ENCODE data around the gene TMEM235.

Gene TMEM235

DNA sequence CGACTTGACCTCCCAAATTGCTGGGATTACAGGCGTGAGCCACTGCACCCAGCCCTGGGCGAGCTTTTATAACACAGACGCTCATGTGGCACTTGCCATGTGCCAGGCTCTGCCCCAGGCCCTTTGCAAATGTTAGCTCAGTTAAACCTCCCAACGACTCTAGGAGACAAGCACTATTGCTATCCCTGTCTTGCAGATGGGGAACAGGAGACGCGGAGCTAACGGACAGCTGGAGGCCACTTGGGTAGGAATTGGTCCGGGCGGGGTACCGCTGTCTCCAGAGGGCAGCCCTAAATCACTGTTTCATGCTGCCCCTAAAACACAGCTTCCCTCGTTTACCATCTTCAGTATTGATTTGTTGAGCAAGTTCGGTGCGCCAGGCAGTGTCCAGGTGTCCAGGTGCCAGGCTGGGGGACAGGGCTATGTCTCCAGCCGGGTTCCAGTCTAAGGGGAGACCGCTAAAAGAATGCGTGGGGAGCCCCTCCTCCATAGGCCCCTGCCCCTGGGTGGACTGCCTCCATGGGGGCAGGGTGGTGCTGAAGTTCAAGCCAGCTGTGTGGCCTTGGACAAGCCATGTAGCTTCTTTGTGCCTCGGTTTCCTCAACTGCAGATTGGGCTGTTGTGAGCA lies 23.7 kb downstream of the TMEM235 start:
- DNase-seq (ENCODE audit: low read depth): no peak

DNA sequence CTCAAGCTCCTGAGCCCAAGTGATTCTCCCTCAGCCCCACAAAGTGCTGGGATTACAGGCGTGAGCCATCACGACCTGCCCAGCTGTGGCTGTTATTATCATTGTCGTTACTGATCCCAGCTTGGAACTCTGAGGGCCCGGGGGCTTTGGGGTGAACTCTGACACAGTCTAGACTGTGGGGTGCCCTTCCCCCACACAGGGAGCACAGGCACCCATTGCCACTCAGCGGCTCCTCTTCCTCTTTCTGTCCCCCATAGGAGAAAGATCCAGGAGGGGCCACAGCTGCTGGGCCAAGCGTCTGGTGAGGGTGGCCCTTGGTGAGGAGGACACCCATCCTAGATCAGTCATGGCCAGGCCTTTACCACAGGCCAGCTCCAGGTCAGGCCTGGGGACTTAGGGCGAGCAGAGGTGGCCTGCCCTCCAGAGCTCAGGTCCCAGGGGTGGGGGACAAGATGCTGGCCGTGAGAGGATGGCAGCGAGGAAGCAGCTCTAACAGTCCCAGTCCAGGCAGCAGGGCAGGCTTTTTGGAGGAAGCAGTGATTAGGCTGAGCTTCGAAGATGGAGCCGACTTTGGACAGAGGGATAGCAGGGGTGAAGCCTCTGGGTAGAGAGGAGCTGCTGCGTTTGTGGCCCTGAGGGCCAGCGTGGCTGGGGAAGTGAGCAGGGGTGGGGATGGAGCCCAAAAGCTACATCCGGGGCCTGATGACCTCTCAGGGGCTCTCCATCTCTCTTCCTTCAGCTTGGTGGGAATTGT lies 24.7 kb downstream of the TMEM235 start:
- no peak for DNase-seq (ENCODE audit: low read depth)

DNA sequence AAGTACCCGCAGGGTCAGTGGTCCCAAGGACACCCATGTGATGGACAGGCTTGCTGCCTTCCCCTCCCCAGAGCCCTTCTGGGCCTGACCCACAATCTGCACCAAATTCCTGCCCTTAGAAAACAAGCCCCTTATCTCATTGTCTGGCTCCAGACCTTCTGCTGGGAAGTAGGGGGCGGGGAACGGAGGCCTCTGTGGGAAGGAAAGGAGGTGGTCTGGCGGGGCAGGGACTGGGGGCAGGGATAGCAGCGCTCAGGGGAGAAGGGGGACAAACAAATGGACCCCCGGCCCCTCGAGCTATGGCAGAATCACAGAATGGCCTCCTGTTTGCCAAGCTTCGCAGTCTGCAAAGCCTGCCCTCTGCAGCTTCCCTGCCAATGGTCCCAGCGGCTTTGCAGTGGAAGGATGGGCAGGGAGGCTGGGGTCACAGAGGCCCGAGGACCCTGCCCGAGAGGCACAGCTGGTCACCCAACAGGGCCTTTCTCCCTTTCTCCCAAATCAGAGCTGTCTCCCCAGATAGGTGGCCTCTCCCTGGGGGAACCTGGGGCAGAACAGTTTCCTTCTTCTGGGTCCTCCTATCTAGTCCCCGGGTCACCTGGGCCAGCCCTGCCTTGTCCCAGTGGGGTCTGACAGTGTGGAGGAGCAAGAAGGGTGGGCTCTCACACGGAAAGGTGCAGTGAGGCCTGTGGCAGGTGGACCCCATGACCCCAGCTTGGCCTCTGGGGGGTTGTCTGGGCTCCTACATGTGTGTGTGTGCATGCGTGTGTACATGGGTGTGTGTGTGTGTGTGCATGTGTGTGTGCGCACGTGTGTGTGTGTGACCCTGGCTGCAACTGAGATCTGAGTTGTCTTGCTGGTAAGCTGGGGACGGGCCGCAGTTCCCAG lies 25.5 kb downstream of the TMEM235 start:
- DNase-seq (ENCODE audit: low read depth): no peak

DNA sequence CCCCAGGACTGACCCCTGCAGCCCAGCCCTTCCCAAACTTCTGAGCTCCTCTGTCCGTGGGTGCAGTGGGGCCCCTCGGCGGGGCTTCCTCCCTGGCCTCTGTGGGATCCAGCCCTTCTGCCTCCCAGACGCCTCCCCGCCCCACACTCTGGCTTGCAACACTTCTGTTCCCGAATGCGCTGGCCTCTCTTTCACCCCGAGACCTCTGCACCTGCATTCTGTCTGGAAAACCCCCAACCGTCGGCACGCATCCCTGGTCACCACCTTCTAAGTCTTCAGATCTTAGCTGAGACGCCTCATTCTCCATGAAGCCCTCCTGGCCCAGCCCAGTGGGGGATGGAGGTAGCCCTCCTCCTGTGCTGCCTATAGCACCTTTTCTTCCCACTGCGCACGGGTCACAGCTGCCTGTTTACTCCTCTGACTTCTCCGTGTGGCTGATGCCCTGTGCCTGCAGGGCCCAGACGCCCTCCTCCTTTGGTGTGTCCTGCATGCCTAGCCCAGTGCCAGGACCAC lies 26.4 kb downstream of the TMEM235 start:
- DNase-seq (ENCODE audit: low read depth): no peak

DNA sequence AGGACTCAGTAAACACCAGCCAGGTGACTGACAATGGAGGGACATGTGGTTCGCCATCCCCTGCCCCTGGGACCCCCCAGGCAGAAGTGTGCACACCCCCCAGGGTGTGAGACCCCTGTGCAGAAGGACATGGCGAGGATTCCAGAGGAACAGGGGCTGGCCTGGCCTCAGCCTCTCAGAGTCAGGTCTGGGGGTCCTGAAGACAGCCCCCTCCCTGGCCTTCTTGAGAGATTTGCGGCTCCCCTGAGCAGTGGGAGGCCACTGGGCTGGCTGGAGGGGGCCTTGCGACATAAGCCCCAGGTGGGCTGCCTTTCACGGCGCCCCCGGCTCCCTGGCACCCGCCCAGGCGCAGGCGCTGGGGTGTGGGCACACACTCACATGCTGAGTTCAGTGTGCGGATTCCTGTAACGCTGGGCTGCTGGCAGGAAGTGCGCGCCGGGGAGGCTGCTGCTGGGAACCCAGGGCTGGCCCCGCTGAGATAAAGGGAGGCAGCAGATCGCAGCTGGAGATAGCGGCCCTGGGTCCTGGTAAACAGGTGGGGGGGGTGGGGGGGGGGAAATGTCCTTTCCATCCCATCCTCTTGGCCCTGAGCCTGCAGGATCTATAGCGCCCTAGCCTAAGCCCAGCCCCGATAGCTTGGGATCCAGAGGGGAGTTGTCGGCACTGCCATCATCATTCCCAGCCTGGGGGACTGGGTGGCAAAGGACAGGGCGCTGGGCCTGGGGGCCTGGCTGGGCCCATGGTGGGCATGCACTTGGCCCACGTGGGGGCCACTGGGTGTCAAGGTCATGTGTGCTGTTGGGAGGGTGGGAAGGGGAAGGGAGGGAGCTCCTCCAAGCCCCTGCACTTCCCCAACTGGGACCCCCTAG lies 27.1 kb downstream of the TMEM235 start:
- DNase-seq (ENCODE audit: low read depth): peak; percentile 40

DNA sequence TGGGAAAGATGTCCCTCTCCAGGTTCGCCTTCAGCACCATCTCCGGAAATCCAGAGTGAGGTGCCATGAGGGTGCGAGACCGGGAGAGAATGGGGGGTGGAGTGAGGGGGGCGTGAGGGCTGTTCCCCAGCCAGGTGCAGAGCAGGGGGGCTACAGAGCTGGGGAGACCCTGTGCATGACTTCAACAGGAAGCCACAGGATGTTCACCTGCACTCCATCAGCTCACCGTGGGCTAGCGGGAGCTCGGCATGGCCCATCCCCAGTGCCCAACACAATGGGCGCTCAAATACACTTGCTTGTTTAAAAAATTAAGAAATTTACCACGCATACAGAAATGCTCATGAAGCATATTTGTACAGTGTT lies 27.7 kb downstream of the TMEM235 start:
- no peak for DNase-seq (ENCODE audit: low read depth)

DNA sequence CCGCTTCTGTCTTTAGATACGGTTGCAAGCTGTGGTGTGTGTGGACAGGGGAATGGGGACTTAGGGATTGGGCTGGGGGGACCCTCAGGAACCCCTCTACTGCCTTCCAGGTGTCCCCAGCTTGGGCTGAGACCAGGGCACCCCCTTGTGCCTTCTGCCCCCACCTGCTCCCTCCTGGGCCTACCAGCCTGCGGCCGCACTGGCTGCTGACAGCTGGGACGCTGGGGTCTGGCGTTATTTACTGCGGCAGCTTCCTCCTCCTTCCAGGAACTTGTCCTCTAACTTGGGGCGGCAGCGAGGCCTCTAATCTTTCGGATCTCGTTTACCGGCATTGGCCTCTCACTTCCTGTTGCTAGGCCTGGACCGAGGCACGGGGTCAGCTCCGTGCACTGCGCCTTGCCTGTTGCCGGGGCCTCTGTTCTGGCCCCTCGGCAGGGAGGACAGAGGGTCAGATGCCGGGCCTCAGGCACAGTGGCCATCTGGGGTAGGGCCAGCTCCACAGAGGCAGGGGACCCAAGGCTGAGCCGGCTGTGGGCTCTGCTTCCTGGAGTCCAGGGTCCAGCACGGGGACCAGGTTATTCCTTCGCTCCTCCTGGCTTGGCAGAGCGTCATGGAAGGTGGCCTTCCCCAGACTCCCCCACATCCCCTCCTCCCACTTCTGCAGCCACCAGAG lies 31.8 kb downstream of the TMEM235 start:
- DNase-seq (ENCODE audit: low read depth): no peak

DNA sequence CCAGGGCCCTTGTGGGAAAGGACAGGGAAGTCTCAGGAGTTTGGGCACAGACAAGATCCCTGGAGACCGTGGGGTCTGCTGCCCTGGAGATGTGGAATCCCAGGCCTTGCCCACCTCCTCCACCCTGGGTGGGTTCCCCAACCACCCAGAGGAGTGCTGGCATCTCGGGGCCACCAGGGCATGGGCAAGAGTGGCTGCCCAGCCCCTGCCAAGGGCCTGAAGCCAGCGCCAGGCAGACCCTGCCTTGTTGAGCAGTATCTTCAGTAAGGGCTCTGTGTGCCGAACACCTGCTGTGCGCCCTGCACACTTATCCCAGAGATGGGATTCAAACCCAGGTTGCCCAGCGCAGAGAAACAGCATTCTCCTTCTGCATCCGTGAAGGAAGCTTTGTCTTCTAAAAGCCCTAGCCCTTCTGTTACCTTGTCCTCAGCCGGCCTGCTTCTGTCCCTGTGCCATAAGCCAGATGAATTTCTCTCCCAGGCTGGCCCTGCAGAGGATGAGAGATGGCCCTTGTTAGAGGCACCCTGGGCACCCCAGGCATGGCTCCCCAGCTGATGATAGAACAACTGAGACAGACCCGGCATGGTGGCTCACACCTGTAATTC lies 32.4 kb downstream of the TMEM235 start:
- DNase-seq (ENCODE audit: low read depth): no peak

DNA sequence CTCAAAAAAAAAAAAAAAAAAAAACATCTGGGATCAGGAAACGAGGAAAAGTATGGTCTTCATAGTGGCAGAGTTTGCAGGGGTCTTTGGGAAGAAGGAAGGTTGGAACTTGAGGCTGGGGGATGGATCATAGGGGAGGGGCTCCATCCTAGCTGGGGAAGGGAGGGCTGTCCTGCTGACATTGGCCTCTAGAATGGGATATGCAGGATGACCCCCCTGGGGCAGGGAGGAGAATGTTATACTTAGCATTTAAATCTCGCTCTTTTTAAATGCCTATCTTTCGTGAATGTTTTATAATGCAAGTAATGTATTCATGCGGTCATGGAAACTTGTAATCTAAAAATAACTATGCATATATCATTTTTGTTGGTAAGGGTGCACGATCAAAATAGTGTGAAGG lies 33.2 kb downstream of the TMEM235 start:
- no peak for DNase-seq (ENCODE audit: low read depth)

DNA sequence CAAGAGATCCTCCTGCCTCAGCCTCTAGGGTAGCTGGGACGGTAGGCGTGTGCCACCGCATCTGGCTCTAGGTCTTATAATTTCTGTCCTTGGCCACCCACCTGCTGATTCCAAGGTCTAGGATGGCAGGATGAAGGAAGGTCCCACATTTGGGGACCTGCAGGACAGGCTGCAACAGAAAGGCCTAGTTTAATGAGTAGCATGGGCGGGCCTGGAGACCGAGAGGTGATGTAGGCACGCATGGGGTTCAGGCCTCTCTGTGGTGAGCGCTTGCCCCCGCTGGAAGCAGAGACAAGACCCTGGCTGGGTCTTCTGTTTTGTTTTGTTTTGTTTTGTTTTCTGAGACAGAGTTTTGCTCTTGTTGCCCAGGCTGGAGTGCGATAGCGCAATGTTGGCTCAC lies 33.7 kb downstream of the TMEM235 start:
- DNase-seq (ENCODE audit: low read depth): no peak

DNA sequence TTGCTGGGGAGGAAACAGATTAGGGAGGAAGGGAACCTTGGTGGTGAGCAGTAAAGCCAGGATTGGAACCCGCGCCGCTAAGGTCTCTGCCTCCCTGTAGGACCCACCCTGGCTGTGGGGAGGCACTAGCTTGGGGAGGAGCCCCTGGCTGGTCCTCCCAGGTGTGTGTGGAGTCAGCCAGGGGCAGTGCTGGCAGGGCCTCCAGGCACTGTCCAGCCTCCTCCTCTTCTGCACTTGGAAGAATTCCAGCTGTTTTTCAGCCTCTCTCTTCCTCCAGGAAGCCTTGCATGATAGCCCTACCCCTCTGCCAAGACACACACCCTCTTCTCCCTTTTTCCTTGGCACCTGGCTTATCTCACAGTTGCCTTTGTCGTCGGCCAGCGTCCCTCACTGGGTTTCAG lies 34.8 kb downstream of the TMEM235 start:
- DNase-seq (ENCODE audit: low read depth): no peak

DNA sequence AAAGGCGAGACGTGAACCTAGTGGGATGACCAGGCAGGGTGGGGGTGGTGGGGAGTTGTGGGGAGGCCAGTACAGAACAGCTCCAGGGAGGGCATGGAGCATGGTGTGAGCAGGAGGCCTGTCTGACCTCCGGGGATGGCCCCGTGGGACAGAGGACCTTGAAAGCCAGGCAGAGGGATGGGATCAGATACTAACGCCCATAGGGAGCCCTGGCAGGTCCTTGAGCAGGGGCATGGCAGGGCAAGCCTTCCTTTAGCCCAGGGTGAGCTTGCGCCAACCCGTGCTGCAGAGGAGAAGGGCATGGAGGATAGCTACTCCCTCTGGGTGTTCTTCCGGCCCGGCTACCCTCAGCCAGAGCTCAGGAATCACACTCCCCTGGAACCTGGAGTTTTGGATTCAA lies 35.3 kb downstream of the TMEM235 start:
- DNase-seq (ENCODE audit: low read depth): no peak

DNA sequence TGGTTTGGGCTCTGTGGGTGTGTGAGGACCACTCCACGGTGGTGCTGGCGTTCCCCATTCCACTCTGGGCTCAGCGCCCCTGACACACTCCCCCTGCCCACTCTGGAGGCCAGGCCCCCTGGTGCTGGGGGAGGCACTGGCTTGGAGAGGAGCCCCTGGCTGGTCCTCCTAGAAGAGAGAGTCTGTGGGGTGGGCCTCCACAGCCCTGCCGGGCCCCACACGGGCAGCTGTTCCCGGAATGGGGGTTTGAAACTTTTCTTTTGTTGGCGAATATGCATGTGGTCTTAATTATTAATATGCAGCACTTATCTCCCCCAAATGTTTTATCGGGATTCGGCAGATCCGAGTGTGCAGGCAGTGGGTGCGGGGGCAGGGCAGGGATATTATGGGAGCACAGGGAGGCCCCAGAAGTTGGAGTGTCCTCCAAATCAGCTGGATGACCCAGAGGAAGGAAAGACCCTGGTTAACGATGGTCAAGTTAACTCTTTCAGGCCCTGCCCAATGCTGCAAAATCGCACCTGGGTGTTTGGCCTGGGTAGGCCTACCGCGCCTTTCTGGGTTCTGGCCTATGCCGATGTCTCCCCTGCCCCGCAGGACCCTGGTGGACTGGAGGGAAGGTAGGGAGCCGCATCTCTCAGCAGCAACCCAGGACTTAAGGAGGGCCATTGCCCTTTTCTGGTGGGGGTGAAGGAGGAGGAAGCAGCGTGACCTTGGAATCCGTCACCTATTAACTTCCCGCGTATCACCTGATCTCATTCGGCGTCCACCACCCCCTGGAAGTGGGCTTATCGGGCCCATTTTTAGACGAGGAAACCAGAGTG lies 36.0 kb downstream of the TMEM235 start:
- DNase-seq (ENCODE audit: low read depth): no peak

DNA sequence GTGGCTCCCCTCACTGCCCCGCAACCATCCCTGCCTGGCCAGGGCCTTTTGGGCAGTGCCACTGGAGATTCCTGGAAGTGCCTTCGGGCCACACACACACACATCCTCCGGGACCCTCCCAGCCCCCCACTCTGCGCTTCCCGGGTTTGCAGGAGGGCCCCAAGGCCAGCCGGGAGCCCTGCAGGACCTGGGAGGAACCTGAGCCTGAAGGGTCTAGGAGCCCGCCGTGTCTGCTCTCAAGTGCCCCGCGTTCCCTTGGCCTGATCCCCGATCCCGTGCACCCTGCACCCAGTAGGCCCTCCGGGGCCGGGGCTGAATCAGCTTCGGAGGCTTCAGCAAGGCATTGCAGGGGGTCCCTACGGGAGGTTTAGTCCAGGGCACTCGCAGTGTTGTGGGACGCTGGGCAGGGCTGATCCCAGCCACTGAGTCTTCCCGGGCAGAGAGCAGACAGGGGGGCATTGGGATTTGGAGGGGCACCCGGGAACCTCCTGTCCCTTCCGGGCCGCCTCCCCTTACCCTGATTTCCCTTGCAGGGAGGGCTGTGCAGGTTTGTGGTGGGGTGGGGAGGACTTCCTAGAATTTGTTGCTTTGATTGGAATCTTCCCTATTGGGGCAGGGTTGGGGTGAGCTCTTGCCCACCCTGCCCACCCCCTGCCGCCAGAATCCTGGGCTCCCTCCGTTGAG lies 36.9 kb downstream of the TMEM235 start:
- no peak for DNase-seq (ENCODE audit: low read depth)

DNA sequence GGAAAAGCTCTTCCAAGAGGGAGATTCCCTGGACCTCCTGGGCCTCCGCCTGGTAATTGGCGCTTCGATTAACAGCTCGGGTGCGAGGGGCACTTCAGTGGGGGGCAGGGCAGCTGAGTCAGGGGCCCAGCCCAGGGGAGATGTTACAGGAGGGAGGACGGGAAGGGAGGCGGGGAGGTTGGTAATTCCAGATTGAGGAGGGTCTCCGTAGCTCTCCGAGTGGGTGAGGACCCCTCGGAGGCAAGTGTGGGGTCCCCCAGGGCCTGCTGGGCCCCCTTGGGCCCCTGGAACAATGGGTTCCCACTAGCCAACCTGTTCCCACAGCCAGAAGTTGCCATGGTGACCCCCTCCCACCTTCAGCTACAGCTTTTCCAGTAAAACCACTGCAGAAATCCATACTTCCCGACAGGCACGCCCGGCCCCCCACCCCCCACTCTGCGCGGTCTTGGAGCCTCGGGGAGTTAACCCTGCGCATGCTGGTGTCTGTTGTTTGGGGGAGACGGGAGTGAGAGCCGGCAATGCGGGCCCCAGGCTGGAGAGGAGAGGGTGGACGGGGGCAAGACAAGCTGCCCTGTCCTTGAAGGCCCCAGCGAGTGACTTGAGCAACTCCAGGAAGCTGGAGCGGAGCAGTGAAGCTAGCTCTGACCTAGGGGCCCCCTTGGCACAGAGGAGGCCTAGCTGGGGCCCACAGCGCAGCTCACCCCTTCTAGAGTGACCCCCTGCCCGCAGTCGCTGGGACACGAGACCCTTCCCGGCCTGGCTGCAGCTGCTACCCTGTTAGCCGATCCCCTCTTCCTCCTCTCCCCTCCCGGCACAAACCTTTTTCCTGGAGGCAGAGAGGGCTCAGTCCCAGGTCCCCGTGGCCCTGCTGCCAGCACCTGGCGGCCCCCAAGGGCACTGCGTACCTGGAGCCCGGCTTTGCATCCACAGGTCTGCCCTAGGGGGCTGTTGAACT lies 37.8 kb downstream of the TMEM235 start:
- no peak for DNase-seq (ENCODE audit: low read depth)

DNA sequence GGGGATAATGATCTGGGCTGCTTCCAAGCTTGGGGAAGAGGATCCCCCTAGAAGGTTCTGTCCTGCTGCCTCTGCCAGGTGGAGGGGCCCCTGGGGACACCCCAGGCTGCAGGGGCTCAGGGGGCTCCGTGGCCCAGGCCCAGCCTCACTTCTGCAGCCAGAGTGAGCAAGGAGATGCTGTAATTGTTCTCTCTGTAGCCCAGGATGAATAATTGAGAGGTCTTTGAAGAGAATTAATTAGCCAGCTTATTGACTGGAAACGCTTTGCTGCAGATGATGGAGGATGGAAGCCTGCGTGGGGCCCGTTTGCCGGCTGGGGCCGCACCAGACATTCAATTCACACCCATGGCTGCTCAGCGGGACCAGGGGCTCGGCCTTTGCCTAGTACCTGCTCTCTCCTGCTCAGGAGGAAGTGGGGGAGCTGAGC lies 38.5 kb downstream of the TMEM235 start:
- no peak for DNase-seq (ENCODE audit: low read depth)

DNA sequence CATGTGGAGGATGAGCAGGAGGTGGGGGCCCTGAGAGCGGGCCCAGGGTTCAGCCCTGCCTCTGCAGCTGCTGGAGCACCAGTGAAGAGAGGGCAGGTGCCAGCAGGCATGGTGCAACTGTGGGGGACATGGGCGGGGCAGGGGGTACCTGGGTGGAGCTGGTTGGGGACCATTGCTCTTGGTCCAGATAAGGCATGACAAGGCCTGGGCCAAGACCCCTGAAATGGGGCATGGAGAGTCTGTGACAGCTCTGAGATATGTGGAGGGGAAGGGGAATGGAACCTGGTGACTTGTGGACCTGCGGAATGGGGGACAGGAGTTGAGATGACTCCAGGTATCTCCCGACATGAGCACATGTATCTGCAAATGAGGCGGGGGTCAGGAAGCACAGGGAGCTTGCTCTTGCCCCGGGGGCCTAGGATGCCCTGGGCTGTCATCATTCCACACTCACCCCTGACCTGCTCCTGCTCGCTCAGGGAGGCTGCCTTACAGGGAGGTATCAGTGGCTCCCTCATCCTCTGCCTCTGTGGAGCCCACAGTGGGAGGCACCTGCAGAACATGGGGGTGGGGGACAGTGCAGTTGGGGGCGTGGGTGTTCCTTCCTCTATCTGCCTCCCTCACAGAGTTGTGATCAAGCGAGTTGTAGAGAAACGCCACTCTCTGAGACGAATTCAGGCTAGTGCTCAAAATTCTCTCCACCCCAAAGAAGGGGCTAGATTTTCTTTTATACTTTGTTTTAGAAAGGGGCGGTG lies 40.2 kb downstream of the TMEM235 start:
- no peak for DNase-seq (ENCODE audit: low read depth)

All from stimulated activated CD8-positive, alpha-beta memory T cell treated with anti-CD3 and anti-CD28 coated beads, Interleukin-7, amount 100 ng/mL, for 24 hours (primary cell).